COLO829 (cell line): ENCODE data around the gene TYMP.

Experiments used
- DNase-seq: peaks from one replicate; pipeline ENCODE4 v3.0.0; 2012; ENCODE audit warnings: low spot score

Gene TYMP

GRCh38 chr22:50563413-50564160, 33.8 kb upstream of the TYMP start:
- no peak for DNase-seq

GRCh38 chr22:50562523-50563412, 33.0 kb upstream of the TYMP start, which contains the start of gene SYCE3:
TSS of gene SYCE3 (minus strand) at chr22:50562919. CDS start at chr22:50556405, 6,514 bp downstream.
- peak; percentile 96 for DNase-seq

- no peak for DNase-seq
Measured at GRCh38 chr22:50561401-50562358, 31.9 kb upstream of the TYMP start.

DNA sequence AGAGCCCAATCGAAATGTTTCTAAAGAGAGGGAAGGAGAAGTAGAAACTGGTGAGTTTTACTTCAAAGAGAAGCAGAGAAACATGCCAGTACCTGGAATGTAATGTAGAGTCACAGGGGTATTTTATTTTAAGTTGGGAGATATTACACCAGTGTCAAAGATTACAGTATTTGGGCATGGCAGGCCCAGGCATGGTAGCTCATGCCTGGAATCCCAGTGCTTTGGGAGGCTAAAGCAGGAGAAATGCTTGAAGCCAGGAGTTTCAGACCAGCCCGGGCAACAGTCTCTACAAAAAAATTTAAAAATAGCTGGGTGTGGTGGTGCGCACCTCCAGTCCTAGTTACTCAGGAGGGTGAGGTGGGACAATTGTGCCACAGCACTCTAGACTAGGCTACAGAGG, 30.2 kb upstream of the TYMP start:
- DNase-seq = no peak

DNA sequence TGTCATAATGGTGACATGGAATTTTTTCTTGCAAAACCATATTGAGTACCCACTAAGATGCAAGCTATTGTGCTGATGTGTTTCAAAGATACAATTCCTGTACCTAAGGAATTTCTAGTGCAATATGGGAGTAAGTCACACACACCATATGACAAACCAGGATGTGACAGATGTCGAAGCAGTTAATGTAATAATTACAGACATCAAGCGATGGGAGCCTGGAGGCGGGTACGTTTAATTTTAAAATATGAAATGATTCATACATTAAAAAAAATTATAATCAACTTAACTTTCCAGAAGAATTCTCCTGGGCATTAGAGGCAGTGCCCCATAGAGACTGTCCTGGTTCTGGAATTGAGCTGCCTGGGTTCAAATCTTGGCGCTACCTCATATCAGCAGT, 26.9 kb upstream of the TYMP start:
- no peak for DNase-seq

DNA sequence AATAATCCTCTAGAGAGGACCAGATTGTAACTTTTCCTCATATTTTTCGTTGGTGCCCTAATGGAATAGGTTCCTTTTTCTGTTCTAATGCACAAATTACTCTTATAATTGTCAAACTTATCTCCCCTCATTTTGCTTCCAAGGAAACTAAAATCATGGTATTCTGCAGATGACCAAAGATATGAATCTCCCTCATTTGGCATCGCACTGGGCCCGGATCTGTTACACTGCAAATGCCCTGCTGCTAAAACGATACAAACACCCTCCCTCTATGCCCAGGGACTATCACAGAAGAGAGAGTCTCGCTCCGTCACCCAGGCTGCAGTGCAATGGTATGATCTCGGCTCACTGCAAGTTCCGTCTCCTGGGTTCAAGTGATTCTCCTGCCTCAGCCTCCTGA, 23.5 kb upstream of the TYMP start:
- DNase-seq = no peak

GRCh38 chr22:50551160-50551752, 21.4 kb upstream of the TYMP start:
- no peak for DNase-seq

- DNase-seq = no peak
Measured at GRCh38 chr22:50550395-50550794, 20.6 kb upstream of the TYMP start.

GRCh38 chr22:50548921-50549790, 19.3 kb upstream of the TYMP start:
- DNase-seq = no peak

- no peak for DNase-seq
Measured at GRCh38 chr22:50548040-50548920, 18.5 kb upstream of the TYMP start.

DNA sequence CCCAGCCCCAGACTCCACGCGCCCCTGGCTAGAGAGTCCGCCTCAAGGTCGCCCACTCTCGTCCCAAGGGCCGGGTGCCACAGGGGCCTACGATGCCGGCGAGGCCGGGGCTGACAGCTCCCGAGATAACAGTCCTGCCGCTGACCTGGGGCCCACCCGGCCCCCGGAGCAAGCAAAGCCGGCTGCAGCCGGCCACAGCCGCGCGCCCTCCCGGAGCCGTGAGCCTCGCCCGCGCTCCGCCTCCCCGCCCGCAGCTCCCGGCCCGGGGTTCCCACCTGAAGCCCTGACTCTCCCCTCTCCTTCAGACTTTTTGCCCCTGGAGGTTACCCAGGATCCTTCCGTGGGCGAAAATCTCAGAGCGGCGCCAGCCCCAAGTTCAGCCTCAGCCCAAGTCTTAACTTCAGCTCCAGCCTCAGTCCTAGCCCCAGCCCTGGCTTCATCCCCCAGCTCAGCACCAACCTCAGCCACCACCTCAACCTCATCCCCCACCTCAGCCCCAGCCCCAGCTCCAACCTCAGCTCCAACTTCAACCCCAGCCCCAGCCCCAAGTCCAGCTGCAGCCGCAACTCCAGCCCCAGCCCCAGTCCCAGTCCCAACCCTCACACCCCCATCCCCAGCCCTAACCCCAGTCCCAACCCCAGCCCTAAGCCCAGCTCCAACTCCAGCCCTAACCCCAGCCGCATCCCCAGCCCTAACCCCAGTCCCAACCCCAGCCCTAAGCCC, 17.6 kb upstream of the TYMP start:
- no peak for DNase-seq

- DNase-seq = no peak
Measured at GRCh38 chr22:50546326-50547262, 16.8 kb upstream of the TYMP start.

DNA sequence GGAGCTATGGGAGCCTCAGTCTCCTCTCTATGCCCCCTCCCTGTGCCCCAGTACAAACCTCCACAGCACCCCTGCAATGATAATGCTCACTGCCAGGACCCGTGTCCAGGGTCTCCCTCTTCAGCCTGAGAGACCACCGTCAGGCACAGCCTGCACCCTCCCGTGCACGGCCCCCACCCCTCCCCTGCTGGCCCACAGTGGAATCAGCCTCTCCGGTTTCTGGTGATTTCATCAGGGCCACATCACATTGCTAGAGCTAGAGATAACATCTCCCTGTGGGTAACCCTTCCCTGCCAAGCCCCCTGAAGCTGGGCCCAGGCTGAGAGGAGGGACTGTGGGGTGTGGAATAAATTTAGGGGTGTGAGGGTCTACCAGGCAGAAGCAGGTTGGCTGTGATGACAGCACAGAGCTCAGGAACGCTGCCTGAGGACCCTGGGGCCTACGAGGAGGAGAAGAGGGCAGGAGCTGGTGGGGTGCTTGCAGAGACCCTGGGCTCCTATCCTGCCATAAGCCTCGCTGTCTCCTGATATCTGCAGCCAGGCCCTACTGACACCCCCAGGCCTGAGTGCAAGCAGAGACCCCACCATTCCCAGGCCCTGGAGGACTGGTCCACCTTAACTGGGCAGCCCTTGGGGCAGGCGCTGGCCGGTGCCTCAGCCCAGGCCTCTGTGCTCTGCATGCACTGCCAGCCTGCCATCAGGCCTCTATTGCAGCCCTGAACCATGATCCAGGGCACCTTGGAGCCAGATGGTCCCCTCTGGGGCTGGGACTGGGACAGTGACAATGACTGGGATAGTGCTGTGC, 15.9 kb upstream of the TYMP start, which contains the start of gene KLHDC7B:
Gene KLHDC7B (plus strand): TSS at position 378 of the 804 bp plus-strand sequence. CDS start 345 bp downstream, at position 723.
- no peak for DNase-seq

DNA sequence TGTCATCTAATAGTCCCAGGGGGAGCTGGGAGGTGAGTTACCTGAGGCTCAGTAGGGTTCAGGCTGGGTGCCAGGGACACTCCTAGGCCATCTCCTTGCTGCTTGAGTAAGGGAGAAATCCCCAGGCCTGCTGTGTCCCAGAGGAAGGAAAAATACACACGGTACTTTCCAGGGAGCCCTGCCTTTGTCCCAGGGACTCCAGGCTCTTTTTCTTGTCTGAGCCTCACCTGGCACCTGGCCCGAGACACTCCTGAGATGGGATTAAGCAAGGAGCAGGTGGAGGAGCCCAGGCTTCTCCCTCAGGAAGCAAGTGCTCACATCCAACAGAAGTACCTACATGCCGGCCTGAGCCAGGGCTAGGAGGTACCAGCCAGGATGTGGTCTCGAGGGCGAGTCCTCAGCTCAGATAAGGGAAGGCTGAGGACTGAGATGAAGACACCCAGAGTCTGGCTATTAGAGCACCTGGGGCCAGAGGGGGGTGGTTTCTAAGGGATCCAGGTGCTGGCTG, 15.0 kb upstream of the TYMP start:
- no peak for DNase-seq

- no peak for DNase-seq
Measured at GRCh38 chr22:50544078-50544745, 14.4 kb upstream of the TYMP start.

- no peak for DNase-seq
Measured at GRCh38 chr22:50542416-50542927, 12.7 kb upstream of the TYMP start.
